ENCODE measurements around the gene SLC22A2.
A peak's percentile ranks its signal among the peaks of the same experiment; 100 is the strongest.

Gene SLC22A2

GRCh38 chr6:160275511-160276003 is 16.9 kb upstream of the SLC22A2 start:
- DNase-seq (ENCODE audit: extremely low spot score, insufficient read length, low read depth), result no peak
- no peak for FAIRE-seq

GRCh38 chr6:160274871-160275510 is 16.4 kb upstream of the SLC22A2 start:
- FAIRE-seq (no peak), DNase-seq (ENCODE audit: extremely low spot score, insufficient read length, low read depth) (no peak)

- FAIRE-seq, result no peak
- no peak for DNase-seq (ENCODE audit: extremely low spot score, insufficient read length, low read depth)
Observed at GRCh38 chr6:160273750-160274149, 15.1 kb upstream of the SLC22A2 start.

- DNase-seq (ENCODE audit: extremely low spot score, insufficient read length, low read depth) (no peak), FAIRE-seq (no peak)
Observed at GRCh38 chr6:160273196-160273595, 14.6 kb upstream of the SLC22A2 start.

- DNase-seq (ENCODE audit: extremely low spot score, insufficient read length, low read depth) (no peak), FAIRE-seq (no peak)
Observed at GRCh38 chr6:160272707-160273106, 14.1 kb upstream of the SLC22A2 start.

- DNase-seq (ENCODE audit: extremely low spot score, insufficient read length, low read depth) (no peak), FAIRE-seq (no peak)
Observed at GRCh38 chr6:160270347-160270746, 11.7 kb upstream of the SLC22A2 start.

GRCh38 chr6:160269771-160270170 is 11.2 kb upstream of the SLC22A2 start:
- FAIRE-seq, result no peak

GRCh38 chr6:160269023-160269521 is 10.5 kb upstream of the SLC22A2 start:
- DNase-seq (ENCODE audit: extremely low spot score, insufficient read length, low read depth) (no peak), FAIRE-seq (no peak)

More at GRCh38 chr6:160269771-160270170, 11.2 kb upstream of the SLC22A2 start:
- no peak for DNase-seq (ENCODE audit: extremely low spot score, insufficient read length, low read depth)

- FAIRE-seq (no peak), DNase-seq (ENCODE audit: extremely low spot score, insufficient read length, low read depth) (no peak)
Observed at GRCh38 chr6:160267102-160267501, 8.5 kb upstream of the SLC22A2 start.

- DNase-seq (ENCODE audit: extremely low spot score, insufficient read length, low read depth) (no peak), FAIRE-seq (peak; percentile 60)
Observed at GRCh38 chr6:160265869-160266476, 7.4 kb upstream of the SLC22A2 start.

- DNase-seq (ENCODE audit: extremely low spot score, insufficient read length, low read depth), result no peak
- FAIRE-seq, result no peak
Observed at GRCh38 chr6:160264061-160264612, 5.5 kb upstream of the SLC22A2 start.

- no peak for FAIRE-seq
Observed at GRCh38 chr6:160263196-160263939, 4.7 kb upstream of the SLC22A2 start.

GRCh38 chr6:160261991-160262680 is 3.5 kb upstream of the SLC22A2 start:
- DNase-seq (ENCODE audit: extremely low spot score, insufficient read length, low read depth) (no peak), FAIRE-seq (no peak)

More at GRCh38 chr6:160263196-160263939, 4.7 kb upstream of the SLC22A2 start:
- DNase-seq (ENCODE audit: extremely low spot score, insufficient read length, low read depth), result no peak

GRCh38 chr6:160260803-160261450 is 2.3 kb upstream of the SLC22A2 start:
- FAIRE-seq (no peak), DNase-seq (ENCODE audit: extremely low spot score, insufficient read length, low read depth) (no peak)

GRCh38 chr6:160260367-160260766 is 1.7 kb upstream of the SLC22A2 start:
- DNase-seq (ENCODE audit: extremely low spot score, insufficient read length, low read depth), result no peak
- FAIRE-seq, result no peak

GRCh38 chr6:160259598-160259997 is 977 bp upstream of the SLC22A2 start:
- DNase-seq (ENCODE audit: extremely low spot score, insufficient read length, low read depth), result no peak

GRCh38 chr6:160259143-160259425 is 463 bp upstream of the SLC22A2 start:
- FAIRE-seq (no peak), DNase-seq (ENCODE audit: extremely low spot score, insufficient read length, low read depth) (no peak)

More at GRCh38 chr6:160259598-160259997, 977 bp upstream of the SLC22A2 start:
- FAIRE-seq, result no peak

GRCh38 chr6:160256445-160256844 is 2.2 kb downstream of the SLC22A2 start:
- DNase-seq (ENCODE audit: extremely low spot score, insufficient read length, low read depth), result no peak
- no peak for FAIRE-seq

GRCh38 chr6:160254467-160255312 is 3.9 kb downstream of the SLC22A2 start:
- DNase-seq (ENCODE audit: extremely low spot score, insufficient read length, low read depth) (no peak), FAIRE-seq (no peak)
